ENCODE results near the gene MOB3B.
A peak's percentile ranks its signal among the peaks of the same experiment; 100 is the strongest.

Gene MOB3B

GRCh38 chr9:27367921-27368315 is 161.7 kb downstream of the MOB3B start:
- H3K4me3 ChIP-seq (ENCODE audit: low read length): no peak overlapping the region
- peak; percentile 31 for DNase-seq (ENCODE audit: low read depth)
- TF ChIP-seq, protein P1, sequence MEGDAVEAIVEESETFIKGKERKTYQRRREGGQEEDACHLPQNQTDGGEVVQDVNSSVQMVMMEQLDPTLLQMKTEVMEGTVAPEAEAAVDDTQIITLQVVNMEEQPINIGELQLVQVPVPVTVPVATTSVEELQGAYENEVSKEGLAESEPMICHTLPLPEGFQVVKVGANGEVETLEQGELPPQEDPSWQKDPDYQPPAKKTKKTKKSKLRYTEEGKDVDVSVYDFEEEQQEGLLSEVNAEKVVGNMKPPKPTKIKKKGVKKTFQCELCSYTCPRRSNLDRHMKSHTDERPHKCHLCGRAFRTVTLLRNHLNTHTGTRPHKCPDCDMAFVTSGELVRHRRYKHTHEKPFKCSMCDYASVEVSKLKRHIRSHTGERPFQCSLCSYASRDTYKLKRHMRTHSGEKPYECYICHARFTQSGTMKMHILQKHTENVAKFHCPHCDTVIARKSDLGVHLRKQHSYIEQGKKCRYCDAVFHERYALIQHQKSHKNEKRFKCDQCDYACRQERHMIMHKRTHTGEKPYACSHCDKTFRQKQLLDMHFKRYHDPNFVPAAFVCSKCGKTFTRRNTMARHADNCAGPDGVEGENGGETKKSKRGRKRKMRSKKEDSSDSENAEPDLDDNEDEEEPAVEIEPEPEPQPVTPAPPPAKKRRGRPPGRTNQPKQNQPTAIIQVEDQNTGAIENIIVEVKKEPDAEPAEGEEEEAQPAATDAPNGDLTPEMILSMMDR (conservative IDR thresholded peaks at IDR 0.05; ENCODE audit: low read length): no peak

DNA sequence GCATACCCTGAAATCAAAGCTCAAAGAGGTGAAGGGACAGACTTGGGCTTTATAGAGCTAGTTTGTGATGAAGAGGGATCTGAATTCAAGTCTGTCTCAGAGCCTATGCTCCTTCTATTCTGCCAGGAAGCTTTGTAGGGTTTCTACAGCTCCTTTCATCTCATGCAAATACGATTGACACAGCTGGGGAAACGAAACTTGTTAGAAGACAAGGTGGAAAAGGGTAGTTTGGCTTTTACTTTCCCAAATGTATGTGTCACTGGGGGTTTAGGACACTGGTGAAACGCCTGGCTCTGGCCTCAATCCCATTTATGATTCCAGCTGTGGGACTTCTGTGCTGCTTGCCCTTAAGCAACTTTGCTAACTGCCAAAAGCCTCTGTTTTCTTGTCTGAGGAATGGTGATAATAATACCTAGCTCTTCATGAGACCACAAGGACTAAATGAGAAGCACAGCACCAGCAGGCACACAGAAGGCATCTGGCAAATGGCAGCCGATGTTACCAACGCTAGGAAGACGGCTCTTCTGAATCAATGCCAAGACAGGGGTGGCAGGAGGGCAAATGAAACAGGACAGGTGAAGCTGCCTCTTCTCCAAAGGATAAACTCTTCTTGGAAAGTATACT is 162.3 kb downstream of the MOB3B start:
- no peak for DNase-seq (ENCODE audit: low read depth)
- TF ChIP-seq, protein P1 (conservative IDR thresholded peaks at IDR 0.05; ENCODE audit: low read length): no peak
- H3K4me3 ChIP-seq (ENCODE audit: low read length): no peak overlapping the region

GRCh38 chr9:27365707-27366376 is 163.8 kb downstream of the MOB3B start:
- peak; percentile 72 for DNase-seq (ENCODE audit: low read depth)
- TF ChIP-seq, protein P1 (conservative IDR thresholded peaks at IDR 0.05; ENCODE audit: low read length): no peak
- H3K4me3 ChIP-seq (ENCODE audit: low read length): no peak overlapping the region

DNA sequence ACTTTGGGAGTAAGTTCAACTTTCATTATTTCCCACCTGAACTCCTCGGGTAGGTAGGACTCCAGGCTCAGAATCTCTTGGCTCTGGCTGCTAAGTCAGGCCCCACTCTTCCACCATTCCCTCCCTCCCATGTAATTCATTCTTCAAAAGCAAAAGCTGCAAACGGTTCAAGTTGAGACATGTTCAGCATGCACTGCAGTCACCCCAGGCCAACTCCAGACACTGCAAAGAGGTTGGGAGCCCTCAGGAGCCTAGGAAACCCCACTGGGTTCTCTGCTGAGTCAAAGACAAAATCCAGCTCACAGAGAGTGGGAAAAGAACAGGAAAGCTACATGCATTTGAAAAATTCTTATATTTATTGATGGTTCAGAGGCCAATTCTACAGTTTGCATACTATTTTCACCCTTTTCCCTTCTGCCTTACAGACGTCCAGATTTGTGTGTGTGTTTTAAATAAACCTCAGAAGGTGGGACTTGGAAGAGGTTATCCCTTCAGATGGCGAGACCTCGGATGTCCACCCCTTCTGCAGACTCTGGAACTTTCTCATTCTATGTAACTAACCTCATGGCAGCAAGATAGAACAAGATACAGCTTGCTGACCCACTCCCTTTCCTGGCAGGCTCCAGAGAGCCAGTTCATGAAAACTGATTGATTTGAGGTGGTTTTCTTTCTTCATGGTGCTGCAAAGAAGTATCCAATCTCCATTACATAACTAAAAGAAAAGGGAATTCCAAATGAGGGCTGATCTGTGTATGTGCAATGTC is 167.0 kb downstream of the MOB3B start:
- H3K4me3 ChIP-seq (ENCODE audit: low read length): no peak overlapping the region
- no peak for DNase-seq (ENCODE audit: low read depth)
- TF ChIP-seq, protein P1 (conservative IDR thresholded peaks at IDR 0.05; ENCODE audit: low read length): no peak

DNA sequence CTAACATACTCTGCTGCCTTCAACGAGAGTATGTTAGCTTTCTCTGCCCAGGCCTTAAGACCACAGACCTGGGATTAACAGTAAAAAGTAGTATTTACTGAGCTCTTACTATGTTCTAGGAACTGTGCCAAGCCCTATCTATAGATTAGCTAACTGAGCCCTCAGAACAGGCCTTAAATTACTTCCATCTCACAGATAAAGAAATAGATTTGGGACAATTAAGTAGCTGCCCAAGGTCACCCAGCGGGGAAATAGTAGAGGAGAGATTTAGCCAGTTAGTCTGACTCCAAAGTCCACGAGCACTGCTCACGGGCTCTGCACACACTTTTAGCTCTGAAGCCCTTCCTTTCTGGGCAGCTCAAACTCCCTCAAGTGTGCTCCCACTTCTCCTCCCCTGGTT is 168.1 kb downstream of the MOB3B start:
- TF ChIP-seq, protein P1 (conservative IDR thresholded peaks at IDR 0.05; ENCODE audit: low read length): no peak
- no peak for DNase-seq (ENCODE audit: low read depth)
- H3K4me3 ChIP-seq (ENCODE audit: low read length): no peak overlapping the region

GRCh38 chr9:27359763-27360162 is 169.9 kb downstream of the MOB3B start:
- H3K4me3 ChIP-seq (ENCODE audit: low read length): no peak overlapping the region
- TF ChIP-seq, protein P1 (conservative IDR thresholded peaks at IDR 0.05; ENCODE audit: low read length): no peak
- DNase-seq (ENCODE audit: low read depth): no peak

Data from AG10803 (cell line).